ENCODE data around the gene DNAH12.
A peak's percentile ranks its signal among the peaks of the same experiment; 100 is the strongest.

Gene DNAH12

DNA sequence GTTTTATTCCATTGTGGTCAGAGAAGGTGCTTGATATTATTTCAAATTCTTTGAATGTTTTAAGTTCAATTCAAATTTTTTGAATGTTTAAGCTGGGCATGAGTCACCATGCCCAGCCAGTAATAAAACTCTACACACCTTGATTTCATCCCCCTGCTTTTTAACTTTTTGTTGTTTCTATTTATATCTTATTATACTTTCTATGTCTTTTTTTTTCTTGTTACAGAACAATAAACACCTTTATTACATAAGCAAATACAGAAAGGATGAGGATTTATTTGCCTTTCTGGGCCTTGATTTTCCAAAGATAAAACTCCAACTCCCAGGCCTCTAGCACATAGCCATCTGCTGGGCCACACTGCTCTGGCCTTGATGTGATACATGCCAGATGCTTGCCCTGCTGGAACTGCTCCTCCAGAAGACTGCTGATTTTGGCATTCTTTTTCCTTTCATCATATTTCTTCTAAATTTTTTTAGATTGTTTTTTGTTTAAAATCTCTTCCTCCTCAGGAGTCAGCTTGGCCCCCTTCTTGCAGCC, 14.0 kb downstream of the DNAH12 start:
- H3K4me1 ChIP-seq (ENCODE audit: low read length), result no peaks in the 10 kb centered on the region
- H2AFZ ChIP-seq (ENCODE audit: low read depth, low read length), result no peak overlapping the region
- TF ChIP-seq, protein P1, sequence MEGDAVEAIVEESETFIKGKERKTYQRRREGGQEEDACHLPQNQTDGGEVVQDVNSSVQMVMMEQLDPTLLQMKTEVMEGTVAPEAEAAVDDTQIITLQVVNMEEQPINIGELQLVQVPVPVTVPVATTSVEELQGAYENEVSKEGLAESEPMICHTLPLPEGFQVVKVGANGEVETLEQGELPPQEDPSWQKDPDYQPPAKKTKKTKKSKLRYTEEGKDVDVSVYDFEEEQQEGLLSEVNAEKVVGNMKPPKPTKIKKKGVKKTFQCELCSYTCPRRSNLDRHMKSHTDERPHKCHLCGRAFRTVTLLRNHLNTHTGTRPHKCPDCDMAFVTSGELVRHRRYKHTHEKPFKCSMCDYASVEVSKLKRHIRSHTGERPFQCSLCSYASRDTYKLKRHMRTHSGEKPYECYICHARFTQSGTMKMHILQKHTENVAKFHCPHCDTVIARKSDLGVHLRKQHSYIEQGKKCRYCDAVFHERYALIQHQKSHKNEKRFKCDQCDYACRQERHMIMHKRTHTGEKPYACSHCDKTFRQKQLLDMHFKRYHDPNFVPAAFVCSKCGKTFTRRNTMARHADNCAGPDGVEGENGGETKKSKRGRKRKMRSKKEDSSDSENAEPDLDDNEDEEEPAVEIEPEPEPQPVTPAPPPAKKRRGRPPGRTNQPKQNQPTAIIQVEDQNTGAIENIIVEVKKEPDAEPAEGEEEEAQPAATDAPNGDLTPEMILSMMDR (IDR thresholded peaks at IDR 0.05; ENCODE audit: low read depth, low read length), result no peak
- no peak for TF ChIP-seq EZH2phosphoT487 (IDR thresholded peaks at IDR 0.05; ENCODE audit: low read depth)
- H3K36me3 ChIP-seq (replicated peaks; ENCODE audit: low read depth, low read length), result no peaks in the 10 kb centered on the region
- no peaks in the 10 kb centered on the region for H3K27me3 ChIP-seq (ENCODE audit: low read depth, low read length)
- no peaks in the 10 kb centered on the region for H3K79me2 ChIP-seq (ENCODE audit: low read length)
- no peak overlapping the region for H3K9ac ChIP-seq (ENCODE audit: low read length)
- H3K4me2 ChIP-seq (ENCODE audit: low read length), result no peak overlapping the region
- H3K9me3 ChIP-seq (ENCODE audit: insufficient read depth, low read length), result no peaks in the 10 kb centered on the region
- H4K20me1 ChIP-seq (ENCODE audit: insufficient read depth, low read length), result no peaks in the 10 kb centered on the region
- no peak overlapping the region for H3K27ac ChIP-seq (ENCODE audit: low read length)
- no peak overlapping the region for H3K4me3 ChIP-seq (ENCODE audit: low read length)

DNA sequence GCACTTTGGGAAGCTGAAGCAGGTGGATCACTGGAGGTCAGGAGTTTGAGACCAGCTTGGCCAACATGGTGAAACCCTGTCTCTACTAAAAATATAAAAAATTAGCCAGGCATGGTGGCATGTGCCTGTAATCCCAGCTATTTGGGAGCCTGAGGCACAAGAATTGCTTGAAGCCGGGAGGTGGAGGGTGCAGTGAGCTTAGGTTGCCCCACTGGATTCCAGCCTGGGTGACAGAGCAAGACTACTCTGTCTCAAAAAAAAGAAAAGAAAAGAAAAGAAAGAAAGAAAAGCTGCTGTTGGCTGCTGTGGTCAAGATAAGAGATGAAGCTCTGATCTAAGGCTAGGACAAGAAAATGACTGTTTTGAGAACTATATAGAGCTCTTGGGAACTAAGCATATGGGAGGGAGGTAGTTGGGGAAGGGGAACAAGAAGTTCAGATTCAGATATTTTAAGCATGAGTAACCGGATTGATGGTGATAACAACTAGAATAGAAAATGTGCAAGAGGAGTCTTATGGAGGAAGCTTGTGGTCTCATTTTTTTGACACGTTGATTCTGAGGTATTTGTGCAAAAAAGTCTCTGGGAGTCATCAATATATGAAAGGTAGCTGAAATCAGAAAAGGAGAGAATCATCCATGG, 25.7 kb downstream of the DNAH12 start:
- H3K9ac ChIP-seq (ENCODE audit: low read length), result no peak overlapping the region
- no peaks in the 10 kb centered on the region for H3K36me3 ChIP-seq (replicated peaks; ENCODE audit: low read depth, low read length)
- no peaks in the 10 kb centered on the region for H3K4me1 ChIP-seq (ENCODE audit: low read length)
- TF ChIP-seq, protein P1 (IDR thresholded peaks at IDR 0.05; ENCODE audit: low read depth, low read length), result no peak
- H3K79me2 ChIP-seq (ENCODE audit: low read length), result no peaks in the 10 kb centered on the region
- no peak overlapping the region for H3K27ac ChIP-seq (ENCODE audit: low read length)
- H3K4me3 ChIP-seq (ENCODE audit: low read length), result no peak overlapping the region
- H3K4me2 ChIP-seq (ENCODE audit: low read length), result no peak overlapping the region
- H3K27me3 ChIP-seq (ENCODE audit: low read depth, low read length), result no peaks in the 10 kb centered on the region
- H2AFZ ChIP-seq (ENCODE audit: low read depth, low read length), result no peak overlapping the region
- H4K20me1 ChIP-seq (ENCODE audit: insufficient read depth, low read length), result no peaks in the 10 kb centered on the region
- H3K9me3 ChIP-seq (ENCODE audit: insufficient read depth, low read length), result no peaks in the 10 kb centered on the region

DNA sequence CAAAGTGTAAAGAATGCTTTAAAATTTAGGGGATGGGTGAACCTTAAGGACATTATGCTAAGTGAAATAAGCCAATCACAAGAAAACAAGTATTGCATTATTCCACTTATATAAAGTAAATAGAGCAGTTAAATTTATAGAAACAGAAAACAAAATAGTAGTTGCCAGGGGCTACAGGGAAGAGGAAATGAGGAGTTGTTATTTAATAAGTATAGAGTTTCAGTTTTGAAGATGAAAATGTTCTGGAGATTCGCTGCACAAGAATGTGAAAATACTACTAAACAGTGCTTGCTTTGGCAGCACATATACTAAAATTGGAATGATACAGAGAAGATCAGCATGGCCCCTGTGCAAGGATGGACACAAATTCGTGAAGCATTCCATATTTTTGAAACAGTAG, 32.0 kb downstream of the DNAH12 start:
- no peaks in the 10 kb centered on the region for H3K27me3 ChIP-seq (ENCODE audit: low read depth, low read length)
- no peaks in the 10 kb centered on the region for H4K20me1 ChIP-seq (ENCODE audit: insufficient read depth, low read length)
- H3K4me3 ChIP-seq (ENCODE audit: low read length), result no peak overlapping the region
- no peak overlapping the region for H3K9ac ChIP-seq (ENCODE audit: low read length)
- H3K4me2 ChIP-seq (ENCODE audit: low read length), result 0 out of 2 replicates have a peak overlapping the region, but pooled peaks have one; percentile 15
- H3K79me2 ChIP-seq (ENCODE audit: low read length), result no peaks in the 10 kb centered on the region
- H3K4me1 ChIP-seq (ENCODE audit: low read length), result no peaks in the 10 kb centered on the region
- H3K36me3 ChIP-seq (replicated peaks; ENCODE audit: low read depth, low read length), result no peaks in the 10 kb centered on the region
- no peak overlapping the region for H2AFZ ChIP-seq (ENCODE audit: low read depth, low read length)
- H3K27ac ChIP-seq (ENCODE audit: low read length), result no peak overlapping the region
- no peaks in the 10 kb centered on the region for H3K9me3 ChIP-seq (ENCODE audit: insufficient read depth, low read length)
- TF ChIP-seq, protein P1 (IDR thresholded peaks at IDR 0.05; ENCODE audit: low read depth, low read length), result no peak

DNA sequence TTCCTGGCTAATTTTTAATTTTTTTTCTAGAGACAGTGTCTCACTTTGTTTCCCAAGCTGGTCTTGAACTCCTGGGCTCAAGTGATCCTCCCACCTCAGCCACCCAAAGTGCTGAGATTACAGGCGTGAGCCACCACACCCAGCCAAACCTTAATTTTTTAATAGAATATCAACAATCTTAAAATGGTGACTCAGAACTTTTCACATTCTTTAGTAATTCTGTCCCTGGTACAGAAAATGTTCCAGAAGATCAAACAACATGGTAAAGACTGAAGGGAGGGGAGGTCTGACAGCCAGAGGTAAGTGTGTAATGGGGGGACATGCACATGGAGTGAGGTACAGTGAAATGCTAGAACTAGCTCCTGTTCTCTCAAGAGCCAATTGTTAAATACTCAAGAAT, 38.2 kb downstream of the DNAH12 start:
- Histone ChIP-seq H3K27ac (ENCODE audit: low read length) (no peak overlapping the region), H3K9me3 (ENCODE audit: insufficient read depth, low read length) (no peaks in the 10 kb centered on the region), H3K79me2 (ENCODE audit: low read length) (no peaks in the 10 kb centered on the region), H3K27me3 (ENCODE audit: low read depth, low read length) (no peaks in the 10 kb centered on the region), H4K20me1 (ENCODE audit: insufficient read depth, low read length) (no peaks in the 10 kb centered on the region), H3K4me3 (ENCODE audit: low read length) (no peak overlapping the region), H3K4me2 (ENCODE audit: low read length) (no peak overlapping the region), H2AFZ (ENCODE audit: low read depth, low read length) (no peak overlapping the region), H3K9ac (ENCODE audit: low read length) (no peak overlapping the region), H3K4me1 (ENCODE audit: low read length) (no peaks in the 10 kb centered on the region), H3K36me3 (replicated peaks; ENCODE audit: low read depth, low read length) (no peaks in the 10 kb centered on the region)
- TF ChIP-seq, protein P1 (IDR thresholded peaks at IDR 0.05; ENCODE audit: low read depth, low read length), result no peak
- TF ChIP-seq EZH2phosphoT487 (IDR thresholded peaks at IDR 0.05; ENCODE audit: low read depth), result no peak
